Measurements from ENCODE around the gene THTPA. TPM values are rescaled to one million over a fixed set of nuclear protein-coding genes. Genes with fewer than 3 reads are reported as not detected.

THTPA gene
- polyA plus RNA-seq, 3 donors: 15.3 to 18.2 (median 17.0) TPM

GRCh38 chr14:23538785-23539184 is 17.3 kb upstream of the THTPA start:
- H3K79me2 ChIP-seq (ENCODE audit: insufficient read depth, low read length): no peaks in the 10 kb centered on the region
- H3K4me2 ChIP-seq (replicated peaks; ENCODE audit: extremely low read depth, low read length, poor library complexity, severe bottlenecking): no peak overlapping the region
- H3K9me3 ChIP-seq (replicated peaks in 1 of 2; ENCODE audit: control insufficient read depth in 1 of 2, insufficient read depth in 1 of 2, low read length in 2 of 2): no peaks in the 10 kb centered on the region
- H4K20me1 ChIP-seq (ENCODE audit: insufficient read depth, low read length): no peaks in the 10 kb centered on the region
- H3K4me1 Mint-ChIP-seq: no peaks in the 10 kb centered on the region
- no peaks in the 10 kb centered on the region for H3K36me3 Mint-ChIP-seq
- H3K27ac Mint-ChIP-seq: no peak overlapping the region
- no peak for TF ChIP-seq CTCF (IDR thresholded peaks at IDR 0.05)
- no peak overlapping the region for H3K9ac ChIP-seq (ENCODE audit: insufficient read depth, low read length, poor library complexity, severe bottlenecking)
- 95% methylated on average over 5 of the region's 7 CpGs for WGBS (ENCODE audit: insufficient coverage)
- H3K27ac ChIP-seq (ENCODE audit: low read depth in 1 of 2, low read length in 2 of 2): no peak overlapping the region
- no peak for DNase-seq
- H3K27me3 ChIP-seq (ENCODE audit: control insufficient read depth in 2 of 2, insufficient read depth in 2 of 2, low read length in 2 of 2): no peaks in the 10 kb centered on the region
- no peak overlapping the region for H3K4me3 Mint-ChIP-seq
- no peak overlapping the region for H2AFZ ChIP-seq (ENCODE audit: insufficient read depth, low read depth, low read length, poor library complexity, severe bottlenecking)
- no peak overlapping the region for H3K4me3 ChIP-seq (replicated peaks in 1 of 3; ENCODE audit: low read depth in 2 of 3, low read length in 3 of 3)
- peaks cover 6 to 7% (median 7%) of the 10 kb centered on the region in 3 donors for H3K27me3 Mint-ChIP-seq (ENCODE audit: low read depth in 3 of 3)
- no peaks in the 10 kb centered on the region for H3K36me3 ChIP-seq (replicated peaks in 1 of 2; ENCODE audit: control insufficient read depth in 1 of 2, insufficient read depth in 2 of 2, low read length in 2 of 2)
- no peaks in the 10 kb centered on the region for H3K4me1 ChIP-seq (ENCODE audit: control insufficient read depth in 1 of 2, insufficient read depth in 2 of 2, low read length in 2 of 2)
- H3K9me3 Mint-ChIP-seq: peaks cover 0 to 1% (median 0%) of the 10 kb centered on the region in 7 donors
- intact Hi-C loops (cut with micrococcal nuclease): no loop called here

- no peaks in the 10 kb centered on the region for H4K20me1 ChIP-seq (ENCODE audit: insufficient read depth, low read length)
- intact Hi-C loops (cut with micrococcal nuclease): no loop called here
- 65% methylated on average over 6 of the region's 10 CpGs for whole genome bisulfite sequencing (ENCODE audit: insufficient coverage)
- peaks cover 2 to 4% of the 10 kb centered on the region in 2 donors for H3K4me1 ChIP-seq (ENCODE audit: control insufficient read depth in 1 of 2, insufficient read depth in 2 of 2, low read length in 2 of 2)
- H3K9ac ChIP-seq (ENCODE audit: insufficient read depth, low read length, poor library complexity, severe bottlenecking): no peak overlapping the region
- H3K36me3 ChIP-seq (replicated peaks in 1 of 2; ENCODE audit: control insufficient read depth in 1 of 2, insufficient read depth in 2 of 2, low read length in 2 of 2): no peaks in the 10 kb centered on the region
- peak; percentile 94 for TF ChIP-seq CTCF (IDR thresholded peaks at IDR 0.05)
- no peaks in the 10 kb centered on the region for H3K79me2 ChIP-seq (ENCODE audit: insufficient read depth, low read length)
- H2AFZ ChIP-seq (ENCODE audit: insufficient read depth, low read depth, low read length, poor library complexity, severe bottlenecking): no peak overlapping the region
- DNase-seq: peak; percentile 15 to 47 (median 43)
- H3K27ac ChIP-seq (ENCODE audit: low read depth in 1 of 2, low read length in 2 of 2): no peak overlapping the region
- H3K27ac Mint-ChIP-seq: no peak overlapping the region
- H3K27me3 Mint-ChIP-seq (ENCODE audit: low read depth in 3 of 3): peaks cover 6 to 7% (median 7%) of the 10 kb centered on the region in 3 donors
- H3K4me3 Mint-ChIP-seq: no peak overlapping the region
- H3K4me3 ChIP-seq (replicated peaks in 1 of 3; ENCODE audit: low read depth in 2 of 3, low read length in 3 of 3): no peak overlapping the region
- H3K9me3 ChIP-seq (replicated peaks in 1 of 2; ENCODE audit: control insufficient read depth in 1 of 2, insufficient read depth in 1 of 2, low read length in 2 of 2): no peaks in the 10 kb centered on the region
- no peaks in the 10 kb centered on the region for H3K36me3 Mint-ChIP-seq
- peaks cover 0 to 1% (median 0%) of the 10 kb centered on the region in 7 donors for H3K9me3 Mint-ChIP-seq
- no peaks in the 10 kb centered on the region for H3K27me3 ChIP-seq (ENCODE audit: control insufficient read depth in 2 of 2, insufficient read depth in 2 of 2, low read length in 2 of 2)
- peaks cover 4% of the 10 kb centered on the region for H3K4me1 Mint-ChIP-seq
- H3K4me2 ChIP-seq (replicated peaks; ENCODE audit: extremely low read depth, low read length, poor library complexity, severe bottlenecking): no peak overlapping the region
Measured at GRCh38 chr14:23539248-23540140, 16.6 kb upstream of the THTPA start.
